Spinal cord (tissue), 10 donors: Measurements from ENCODE around the gene CACNB2. TPM values are rescaled to one million over a fixed set of nuclear protein-coding genes. Genes with fewer than 3 reads are reported as not detected.

Experiments
- DNase-seq, 6 donors: peaks; one replicate each; pipeline versions ENCODE4 v3.0.0 to v3.0.0-alpha.2; 2013 to 2015; ENCODE audit warnings: low spot score in 6 of 6, low read depth in 4 of 6
- H3K27ac ChIP-seq: one replicate; pipeline ENCODE4 v1.5.1; 2013; ENCODE audit warnings: low read depth, low read length, control low read depth
- H3K27me3 ChIP-seq: one replicate; pipeline ENCODE4 v1.6.1; 2013; ENCODE audit warnings: low read length; ENCODE audit not compliant: control insufficient read depth, insufficient read depth
- H3K36me3 ChIP-seq: one replicate; pipeline ENCODE4 v1.6.1; 2013; ENCODE audit warnings: low read length; ENCODE audit not compliant: control insufficient read depth, insufficient read depth
- H3K4me1 ChIP-seq: one replicate; pipeline ENCODE4 v1.6.1; 2013; ENCODE audit warnings: low read length; ENCODE audit not compliant: control insufficient read depth, insufficient read depth
- H3K4me3 ChIP-seq: one replicate; pipeline ENCODE4 v1.5.1; 2013; ENCODE audit warnings: low read depth, low read length, control low read depth
- H3K9me3 ChIP-seq: one replicate; pipeline ENCODE4 v1.6.1; 2013; ENCODE audit warnings: low read length; ENCODE audit not compliant: control insufficient read depth, insufficient read depth
- WGBS: methylation state at CpG from one replicate; pipeline ENCODE4 v1.1.5; 2013; ENCODE audit warnings: missing lambda C conversion rate; ENCODE audit not compliant: insufficient coverage; 5-methylcytosine and 5-hydroxymethylcytosine counted together
- polyA plus RNA-seq, 2 donors: library from polyadenylated mRNA; unstranded; fragments of 120-200 nt; gene quantifications; one replicate each; pipeline ENCODE4 v1.2.1, GENCODE V29; 2013; ENCODE audit not compliant: insufficient read length in 2 of 2
- total RNA-seq, 2 donors: library from RNA; depleted of rRNA in 1 of 2; stranded (reverse); fragments of 120-200 nt in 1 of 2; fragments of >200 nt in 1 of 2; gene quantifications; one replicate each; pipeline versions ENCODE4 v1.2.3 to v1.2.4, GENCODE V29; 2013 to 2014
- donor health status: healthy.

The CACNB2 gene
- total and polyA plus RNA-seq, 4 donors = 18.4 to 32.7 (median 24.9) TPM

DNA sequence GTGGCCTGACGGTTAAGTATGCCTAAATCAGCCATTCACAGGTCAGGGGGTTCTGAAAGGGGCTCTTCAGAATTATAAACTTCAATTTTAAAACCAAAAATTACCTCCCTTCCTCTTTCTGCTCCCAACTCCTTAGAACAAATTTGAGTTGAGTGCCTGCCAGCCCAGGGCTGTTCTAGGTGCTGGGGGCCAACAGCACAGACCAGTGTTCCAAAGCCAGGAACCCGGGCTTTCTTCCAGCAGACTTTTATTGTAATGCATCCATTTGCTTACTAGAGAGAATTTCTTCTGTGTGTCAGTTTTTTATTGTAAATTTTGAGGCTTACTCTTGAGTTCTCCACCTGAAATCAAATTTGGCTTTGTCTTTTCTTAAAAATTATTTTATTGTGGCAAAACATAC is 238.5 kb downstream of the CACNB2 start:
- H3K4me3 ChIP-seq = no peak overlapping the region
- no peaks in the 10 kb centered on the region for H3K27me3 ChIP-seq
- H3K9me3 ChIP-seq = no peaks in the 10 kb centered on the region
- no CpG with 5 or more reads among the region's 2 CpGs for WGBS
- no peaks in the 10 kb centered on the region for H3K36me3 ChIP-seq
- DNase-seq = peak in 1 of 6 donors; percentile 33
- H3K27ac ChIP-seq = no peak overlapping the region
- no peaks in the 10 kb centered on the region for H3K4me1 ChIP-seq

GRCh38 chr10:18381679-18382078 is 241.5 kb downstream of the CACNB2 start:
- no peak overlapping the region for H3K27ac ChIP-seq
- no CpG with 5 or more reads among the region's 5 CpGs for WGBS
- H3K4me3 ChIP-seq = no peak overlapping the region
- no peaks in the 10 kb centered on the region for H3K36me3 ChIP-seq
- no peaks in the 10 kb centered on the region for H3K9me3 ChIP-seq
- H3K27me3 ChIP-seq = no peaks in the 10 kb centered on the region
- no peaks in the 10 kb centered on the region for H3K4me1 ChIP-seq
- no peak for DNase-seq

- no CpG with 5 or more reads among the region's 5 CpGs for WGBS
- no peak overlapping the region for H3K4me3 ChIP-seq
- H3K27me3 ChIP-seq = no peaks in the 10 kb centered on the region
- H3K4me1 ChIP-seq = peaks cover 7% of the 10 kb centered on the region
- H3K36me3 ChIP-seq = no peaks in the 10 kb centered on the region
- no peak for DNase-seq
- H3K9me3 ChIP-seq = no peaks in the 10 kb centered on the region
- no peak overlapping the region for H3K27ac ChIP-seq
Observed at GRCh38 chr10:18397906-18398305, 257.7 kb downstream of the CACNB2 start.

GRCh38 chr10:18399158-18399557 is 258.9 kb downstream of the CACNB2 start:
- DNase-seq = no peak
- no peaks in the 10 kb centered on the region for H3K9me3 ChIP-seq
- H3K36me3 ChIP-seq = no peaks in the 10 kb centered on the region
- H3K4me1 ChIP-seq = peaks cover 7% of the 10 kb centered on the region
- no peak overlapping the region for H3K4me3 ChIP-seq
- H3K27ac ChIP-seq = no peak overlapping the region
- no peaks in the 10 kb centered on the region for H3K27me3 ChIP-seq
- WGBS = 100% methylated on average over 1 of the region's 3 CpGs

- Histone ChIP-seq H3K36me3 (no peaks in the 10 kb centered on the region), H3K4me1 (peaks cover 7% of the 10 kb centered on the region), H3K4me3 (peak overlapping the region; percentile 35), H3K27me3 (no peaks in the 10 kb centered on the region), H3K9me3 (no peaks in the 10 kb centered on the region), H3K27ac (peak overlapping the region; percentile 57)
- peak; percentile 35 to 95 (median 60) for DNase-seq
- WGBS = 6% methylated on average over 2 of the region's 17 CpGs
Observed at GRCh38 chr10:18400201-18400905, 260.1 kb downstream of the CACNB2 start.

DNA sequence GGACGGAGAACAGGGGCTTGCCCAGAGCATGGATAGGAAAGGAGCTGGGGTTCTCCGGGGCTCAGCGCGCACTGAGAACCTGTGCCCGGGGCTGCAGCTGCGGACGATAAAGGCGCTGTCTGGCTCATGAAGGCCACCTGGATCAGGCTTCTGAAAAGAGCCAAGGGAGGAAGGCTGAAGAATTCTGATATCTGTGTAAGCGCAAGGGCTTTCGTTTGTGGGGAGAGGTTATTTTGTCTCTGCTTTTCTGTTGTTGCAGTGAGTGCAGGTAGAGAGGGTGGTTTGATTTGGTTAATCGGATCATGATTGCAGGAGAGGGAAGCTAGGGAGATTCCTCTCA is 260.7 kb downstream of the CACNB2 start:
- H3K27me3 ChIP-seq = no peaks in the 10 kb centered on the region
- no peaks in the 10 kb centered on the region for H3K36me3 ChIP-seq
- no peak overlapping the region for H3K27ac ChIP-seq
- peaks cover 7% of the 10 kb centered on the region for H3K4me1 ChIP-seq
- peak overlapping the region; percentile 35 for H3K4me3 ChIP-seq
- no peaks in the 10 kb centered on the region for H3K9me3 ChIP-seq
- peak in 2 of 6 donors; percentile 48 to 77 for DNase-seq
- WGBS = 5% methylated on average over 11 of the region's 11 CpGs

DNA sequence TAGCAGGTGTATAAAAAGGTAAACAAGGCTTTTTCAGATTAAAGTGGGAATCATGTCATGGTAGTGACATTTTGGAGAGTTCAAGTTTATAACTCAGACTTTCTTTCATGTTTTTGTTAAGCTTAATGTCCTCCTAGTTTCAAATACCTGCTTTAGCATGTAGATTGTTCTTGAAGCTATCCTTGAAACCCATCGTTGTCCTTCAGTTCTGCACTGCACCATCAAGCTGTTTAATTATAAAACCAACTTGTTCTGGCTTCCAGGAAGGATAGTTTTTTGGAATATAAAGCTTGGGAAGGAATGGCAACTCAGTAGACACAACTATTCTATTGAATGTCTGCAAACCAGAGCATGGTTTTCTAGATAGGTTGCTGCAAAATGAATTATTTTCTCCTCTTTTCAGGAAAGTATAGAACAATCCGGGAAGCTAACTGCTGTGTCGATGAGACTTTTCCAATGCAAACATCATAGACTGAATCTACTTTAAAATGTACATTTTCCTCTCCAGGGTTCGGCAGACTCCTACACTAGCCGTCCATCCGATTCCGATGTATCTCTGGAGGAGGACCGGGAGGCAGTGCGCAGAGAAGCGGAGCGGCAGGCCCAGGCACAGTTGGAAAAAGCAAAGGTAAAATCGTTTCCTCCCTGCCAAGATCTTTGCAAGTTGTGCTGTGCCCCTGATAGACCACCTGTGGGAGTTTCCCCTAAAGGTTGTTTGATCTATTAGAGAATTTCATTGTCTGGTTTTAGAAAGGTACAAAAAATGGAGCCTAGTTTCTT is 261.4 kb downstream of the CACNB2 start:
- no peak for DNase-seq
- 88% methylated on average over 10 of the region's 12 CpGs for WGBS
- peaks cover 7% of the 10 kb centered on the region for H3K4me1 ChIP-seq
- no peak overlapping the region for H3K27ac ChIP-seq
- no peak overlapping the region for H3K4me3 ChIP-seq
- H3K9me3 ChIP-seq = no peaks in the 10 kb centered on the region
- H3K27me3 ChIP-seq = no peaks in the 10 kb centered on the region
- H3K36me3 ChIP-seq = no peaks in the 10 kb centered on the region

GRCh38 chr10:18402853-18403252 is 262.6 kb downstream of the CACNB2 start:
- WGBS = 71% methylated on average over 2 of the region's 3 CpGs
- no peak overlapping the region for H3K4me3 ChIP-seq
- no peak overlapping the region for H3K27ac ChIP-seq
- H3K27me3 ChIP-seq = no peaks in the 10 kb centered on the region
- H3K4me1 ChIP-seq = peaks cover 7% of the 10 kb centered on the region
- peak in 2 of 6 donors; percentile 37 to 47 for DNase-seq
- H3K36me3 ChIP-seq = no peaks in the 10 kb centered on the region
- no peaks in the 10 kb centered on the region for H3K9me3 ChIP-seq

DNA sequence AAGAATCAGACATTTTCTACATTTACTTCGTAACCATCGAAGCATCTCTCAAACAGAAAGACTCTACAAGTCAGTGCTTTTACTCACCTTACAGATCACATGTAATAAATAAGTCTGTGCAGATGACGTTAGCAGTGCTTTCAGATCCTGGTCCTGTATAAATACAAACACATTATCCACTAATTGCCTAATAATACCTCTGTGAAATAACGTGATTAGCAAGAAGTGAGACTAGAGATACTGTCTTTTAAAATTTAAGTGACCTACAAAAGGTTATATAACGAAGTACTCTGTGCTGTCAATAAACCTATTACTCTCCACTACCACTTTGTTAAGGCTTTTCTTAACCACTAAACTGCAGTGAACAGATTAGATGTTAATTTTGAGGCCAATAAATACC is 264.3 kb downstream of the CACNB2 start:
- H3K4me1 ChIP-seq = peaks cover 7% of the 10 kb centered on the region
- no peak for DNase-seq
- H3K9me3 ChIP-seq = no peaks in the 10 kb centered on the region
- no peaks in the 10 kb centered on the region for H3K36me3 ChIP-seq
- no peak overlapping the region for H3K4me3 ChIP-seq
- H3K27ac ChIP-seq = no peak overlapping the region
- H3K27me3 ChIP-seq = no peaks in the 10 kb centered on the region
- WGBS = 100% methylated on average over 2 of the region's 5 CpGs

DNA sequence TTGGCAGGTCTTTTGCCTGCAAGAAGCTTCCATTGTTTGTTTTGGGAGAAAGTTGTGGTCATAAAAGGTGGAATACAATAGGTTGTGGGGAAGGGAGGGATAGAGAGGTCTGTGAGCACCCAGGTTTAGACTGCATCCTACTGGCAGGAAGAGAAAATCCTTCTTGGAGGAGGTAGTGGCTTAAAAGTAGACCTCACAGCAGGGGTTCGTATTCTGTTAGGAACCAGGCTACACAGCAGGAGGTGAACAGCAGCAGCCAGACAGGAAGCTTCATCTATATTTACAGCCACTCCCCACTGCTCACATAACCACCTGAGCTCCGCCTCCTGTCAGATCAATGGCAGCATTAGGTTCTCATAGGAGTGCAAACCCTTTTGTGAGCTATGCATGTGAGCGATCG is 265.9 kb downstream of the CACNB2 start:
- no peak for DNase-seq
- WGBS = 97% methylated on average over 3 of the region's 4 CpGs

More for the DNA sequence above, 265.9 kb downstream of the CACNB2 start:
- Histone ChIP-seq H3K36me3 (no peaks in the 10 kb centered on the region), H3K27ac (no peak overlapping the region), H3K4me3 (no peak overlapping the region), H3K27me3 (no peaks in the 10 kb centered on the region), H3K9me3 (no peaks in the 10 kb centered on the region), H3K4me1 (peaks cover 3% of the 10 kb centered on the region)
